Natural killer cell (primary cell): ENCODE data around the gene MYO16. TPM values are rescaled to one million over a fixed set of nuclear protein-coding genes. Genes with fewer than 3 reads are reported as not detected.

Experiments used
- ATAC-seq, 3 donors: fragments of 150-1000 bp in 2 of 3; fragments of 200-7000 bp in 1 of 3; cut with Tn5 transposase; 1 replicate in 1 of 3; 2 replicates in 2 of 3; pipeline ENCODE4 v1.10.0; 2021; ENCODE audit warnings: mild to moderate bottlenecking in 2 of 3, moderate library complexity in 2 of 3
- DNase-seq, 2 donors: peaks; one replicate each; pipeline versions ENCODE4 v3.0.0 to v3.0.0-alpha.2; 2013 to 2021; ENCODE audit warnings: mixed read lengths in 1 of 2
- H3K27ac ChIP-seq: one replicate; pipeline ENCODE4 v1.5.1; 2013; ENCODE audit warnings: mild to moderate bottlenecking, low read length
- H3K27me3 ChIP-seq: one replicate; pipeline ENCODE4 v1.6.1; 2013; ENCODE audit warnings: low read length; ENCODE audit not compliant: control insufficient read depth, insufficient read depth
- H3K36me3 ChIP-seq: one replicate; pipeline ENCODE4 v1.6.1; 2013; ENCODE audit warnings: low read length; ENCODE audit not compliant: control insufficient read depth, insufficient read depth
- H3K4me1 ChIP-seq: one replicate; pipeline ENCODE4 v1.6.1; 2013; ENCODE audit warnings: low read length; ENCODE audit not compliant: control insufficient read depth, insufficient read depth
- H3K4me3 ChIP-seq: one replicate; pipeline ENCODE4 v1.5.1; 2013; ENCODE audit warnings: low read length
- H3K9me3 ChIP-seq: one replicate; pipeline ENCODE4 v1.6.1; 2013; ENCODE audit warnings: low read length; ENCODE audit not compliant: control insufficient read depth, insufficient read depth
- H3K27ac Mint-ChIP-seq, 2 donors: one replicate each; pipeline ENCODE4 v1.8.0; 2022; ENCODE audit warnings: mild to moderate bottlenecking in 2 of 2, mixed read lengths in 2 of 2, moderate library complexity in 1 of 2
- H3K27me3 Mint-ChIP-seq, 2 donors: one replicate each; pipeline ENCODE4 v1.8.0; 2022; ENCODE audit warnings: low read depth in 2 of 2, mixed read lengths in 2 of 2
- H3K36me3 Mint-ChIP-seq: one replicate; pipeline ENCODE4 v1.8.0; 2022; ENCODE audit warnings: mixed read lengths
- H3K4me1 Mint-ChIP-seq, 2 donors: one replicate each; pipeline ENCODE4 v1.8.0; 2022; ENCODE audit warnings: mixed read lengths in 2 of 2
- H3K4me3 Mint-ChIP-seq: one replicate; pipeline ENCODE4 v1.8.0; 2022; ENCODE audit warnings: mild to moderate bottlenecking, moderate library complexity, mixed read lengths
- H3K9me3 Mint-ChIP-seq, 2 donors: one replicate each; pipeline ENCODE4 v1.8.0; 2022; ENCODE audit warnings: mixed read lengths in 2 of 2
- CTCF ChIP-seq: fragments of 200-600 bp; IDR thresholded peaks from one replicate; pipeline ENCODE4 v1.8.0; 2022; ENCODE audit warnings: antibody characterized with exemption
- WGBS: methylation state at CpG from one replicate; pipeline ENCODE4 v1.1.7; 2013; ENCODE audit warnings: missing lambda C conversion rate; ENCODE audit not compliant: insufficient coverage; 5-methylcytosine and 5-hydroxymethylcytosine counted together
- intact Hi-C: fragments of 100-400 bp; cut with micrococcal nuclease; formaldehyde crosslinking; loops from one replicate; pipeline ENCODE4 v1.14.2; 2022
- total RNA-seq, 4 donors: library from RNA; stranded (reverse); fragments of 120-200 nt in 1 of 4; gene quantifications; one replicate each; pipeline versions ENCODE4 v1.2.3 to v1.2.4, GENCODE V29; 2013 to 2022

The MYO16 gene
- total RNA-seq, 3 donors from 2014 or later (not counting 1 experiment from before 2014, with no cell fraction given): 0.28 TPM; not detected in 2

GRCh38 chr13:109130093-109130835 is 500.9 kb downstream of the MYO16 start:
- H3K27me3 Mint-ChIP-seq: no peaks in the 10 kb centered on the region
- H3K36me3 Mint-ChIP-seq: no peaks in the 10 kb centered on the region
- H3K9me3 ChIP-seq: no peaks in the 10 kb centered on the region
- H3K27me3 ChIP-seq: no peaks in the 10 kb centered on the region
- H3K27ac ChIP-seq: no peak overlapping the region
- H3K9me3 Mint-ChIP-seq: no peaks in the 10 kb centered on the region
- no peak for DNase-seq
- peaks cover 17 to 31% of the 10 kb centered on the region in 2 donors for H3K4me1 Mint-ChIP-seq
- intact Hi-C loops: no loop called here
- TF ChIP-seq CTCF: no peak
- no peaks in the 10 kb centered on the region for H3K36me3 ChIP-seq
- no peak overlapping the region for H3K4me3 ChIP-seq
- no peak for ATAC-seq
- H3K27ac Mint-ChIP-seq: no peak overlapping the region
- peaks cover 8% of the 10 kb centered on the region for H3K4me1 ChIP-seq
- no peak overlapping the region for H3K4me3 Mint-ChIP-seq
- WGBS: 87% methylated on average over 6 of the region's 6 CpGs

GRCh38 chr13:109131698-109132257 is 502.4 kb downstream of the MYO16 start:
- Mint-ChIP-seq H3K27me3 (no peaks in the 10 kb centered on the region), H3K36me3 (no peaks in the 10 kb centered on the region), H3K4me3 (no peak overlapping the region), H3K27ac (peak overlapping the region in 1 of 2 donors; percentile 45), H3K4me1 (peaks cover 17 to 31% of the 10 kb centered on the region in 2 donors), H3K9me3 (no peaks in the 10 kb centered on the region)
- H3K27ac ChIP-seq: no peak overlapping the region
- no peak for DNase-seq
- WGBS: 21% methylated on average over 10 of the region's 10 CpGs
- intact Hi-C loops: no loop called here
- H3K27me3 ChIP-seq: no peaks in the 10 kb centered on the region
- no peaks in the 10 kb centered on the region for H3K36me3 ChIP-seq
- H3K9me3 ChIP-seq: no peaks in the 10 kb centered on the region
- H3K4me3 ChIP-seq: no peak overlapping the region
- H3K4me1 ChIP-seq: peaks cover 8% of the 10 kb centered on the region
- TF ChIP-seq CTCF: no peak
- no peak for ATAC-seq

GRCh38 chr13:109135018-109135417 is 505.6 kb downstream of the MYO16 start:
- H3K36me3 Mint-ChIP-seq: no peaks in the 10 kb centered on the region
- H3K27me3 Mint-ChIP-seq: peaks cover 4 to 10% of the 10 kb centered on the region in 2 donors
- peaks cover 17 to 31% of the 10 kb centered on the region in 2 donors for H3K4me1 Mint-ChIP-seq
- H3K9me3 Mint-ChIP-seq: no peaks in the 10 kb centered on the region
- intact Hi-C loops: no loop called here
- H3K4me1 ChIP-seq: peaks cover 8% of the 10 kb centered on the region
- ATAC-seq (no peak), DNase-seq (no peak)
- H3K9me3 ChIP-seq: no peaks in the 10 kb centered on the region
- TF ChIP-seq CTCF: no peak
- whole genome bisulfite sequencing: 93% methylated on average over 6 of the region's 6 CpGs
- no peak overlapping the region for H3K4me3 ChIP-seq
- H3K4me3 Mint-ChIP-seq: no peak overlapping the region
- no peak overlapping the region for H3K27ac Mint-ChIP-seq
- no peak overlapping the region for H3K27ac ChIP-seq
- H3K36me3 ChIP-seq: no peaks in the 10 kb centered on the region
- H3K27me3 ChIP-seq: no peaks in the 10 kb centered on the region
